ENCODE results near the gene SYNRG.
A peak's percentile ranks its signal among the peaks of the same experiment; 100 is the strongest.
"Not testable (repeated sequence)": the region's sequence is repeated elsewhere in the genome, so short reads cannot be mapped to it uniquely, and the experiment has no call there.

SYNRG gene, protein sequence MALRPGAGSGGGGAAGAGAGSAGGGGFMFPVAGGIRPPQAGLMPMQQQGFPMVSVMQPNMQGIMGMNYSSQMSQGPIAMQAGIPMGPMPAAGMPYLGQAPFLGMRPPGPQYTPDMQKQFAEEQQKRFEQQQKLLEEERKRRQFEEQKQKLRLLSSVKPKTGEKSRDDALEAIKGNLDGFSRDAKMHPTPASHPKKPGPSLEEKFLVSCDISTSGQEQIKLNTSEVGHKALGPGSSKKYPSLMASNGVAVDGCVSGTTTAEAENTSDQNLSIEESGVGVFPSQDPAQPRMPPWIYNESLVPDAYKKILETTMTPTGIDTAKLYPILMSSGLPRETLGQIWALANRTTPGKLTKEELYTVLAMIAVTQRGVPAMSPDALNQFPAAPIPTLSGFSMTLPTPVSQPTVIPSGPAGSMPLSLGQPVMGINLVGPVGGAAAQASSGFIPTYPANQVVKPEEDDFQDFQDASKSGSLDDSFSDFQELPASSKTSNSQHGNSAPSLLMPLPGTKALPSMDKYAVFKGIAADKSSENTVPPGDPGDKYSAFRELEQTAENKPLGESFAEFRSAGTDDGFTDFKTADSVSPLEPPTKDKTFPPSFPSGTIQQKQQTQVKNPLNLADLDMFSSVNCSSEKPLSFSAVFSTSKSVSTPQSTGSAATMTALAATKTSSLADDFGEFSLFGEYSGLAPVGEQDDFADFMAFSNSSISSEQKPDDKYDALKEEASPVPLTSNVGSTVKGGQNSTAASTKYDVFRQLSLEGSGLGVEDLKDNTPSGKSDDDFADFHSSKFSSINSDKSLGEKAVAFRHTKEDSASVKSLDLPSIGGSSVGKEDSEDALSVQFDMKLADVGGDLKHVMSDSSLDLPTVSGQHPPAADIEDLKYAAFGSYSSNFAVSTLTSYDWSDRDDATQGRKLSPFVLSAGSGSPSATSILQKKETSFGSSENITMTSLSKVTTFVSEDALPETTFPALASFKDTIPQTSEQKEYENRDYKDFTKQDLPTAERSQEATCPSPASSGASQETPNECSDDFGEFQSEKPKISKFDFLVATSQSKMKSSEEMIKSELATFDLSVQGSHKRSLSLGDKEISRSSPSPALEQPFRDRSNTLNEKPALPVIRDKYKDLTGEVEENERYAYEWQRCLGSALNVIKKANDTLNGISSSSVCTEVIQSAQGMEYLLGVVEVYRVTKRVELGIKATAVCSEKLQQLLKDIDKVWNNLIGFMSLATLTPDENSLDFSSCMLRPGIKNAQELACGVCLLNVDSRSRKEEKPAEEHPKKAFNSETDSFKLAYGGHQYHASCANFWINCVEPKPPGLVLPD (N-terminal part only)

DNA sequence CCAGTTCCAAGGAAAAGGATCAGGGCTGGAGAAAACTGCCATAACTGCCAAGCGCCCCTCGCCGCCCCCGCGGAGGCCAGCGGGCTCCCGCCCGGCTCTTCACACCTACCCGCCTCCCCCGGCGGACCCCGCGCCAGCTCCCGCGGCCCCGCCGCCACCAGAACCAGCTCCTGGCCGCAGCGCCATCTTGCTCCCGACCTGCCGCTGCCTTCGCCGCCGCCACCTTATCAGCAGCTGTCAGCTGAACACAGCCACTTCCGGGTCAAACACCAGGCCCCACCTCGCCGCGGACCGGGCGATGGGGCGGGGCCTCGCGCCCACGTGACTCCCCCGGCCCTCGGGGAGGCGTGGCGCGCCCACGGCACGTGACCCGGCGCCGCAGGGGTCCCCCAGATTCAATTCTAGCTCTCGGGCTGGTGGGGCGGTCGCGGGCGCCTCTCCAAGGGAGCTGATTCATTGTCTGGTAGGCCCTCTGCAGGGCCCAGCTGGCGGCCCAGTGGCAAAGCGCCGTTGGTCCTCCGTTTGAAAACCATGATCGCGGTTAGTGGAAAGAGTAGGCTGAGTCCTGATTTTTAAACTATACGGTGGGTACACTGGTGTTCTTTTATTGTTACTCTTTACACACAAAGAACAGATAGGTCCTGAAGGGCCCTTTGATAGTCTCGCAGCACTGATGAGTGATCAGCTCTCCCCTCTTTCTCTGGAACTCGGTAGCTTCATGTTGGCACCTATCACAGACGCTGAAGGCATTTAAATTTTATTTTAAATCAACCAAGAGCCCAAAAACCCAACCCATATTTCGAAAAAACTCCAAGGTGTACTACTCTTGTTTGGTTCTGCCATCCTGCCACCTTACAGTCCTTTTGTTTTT lies at the start of gene SYNRG:
Gene SYNRG, minus strand, starts transcription at position 249 of the 871 bp plus-strand sequence. Its CDS starts 63 bp downstream, at position 186.
- DNase-seq, result peak; percentile 98

DNA sequence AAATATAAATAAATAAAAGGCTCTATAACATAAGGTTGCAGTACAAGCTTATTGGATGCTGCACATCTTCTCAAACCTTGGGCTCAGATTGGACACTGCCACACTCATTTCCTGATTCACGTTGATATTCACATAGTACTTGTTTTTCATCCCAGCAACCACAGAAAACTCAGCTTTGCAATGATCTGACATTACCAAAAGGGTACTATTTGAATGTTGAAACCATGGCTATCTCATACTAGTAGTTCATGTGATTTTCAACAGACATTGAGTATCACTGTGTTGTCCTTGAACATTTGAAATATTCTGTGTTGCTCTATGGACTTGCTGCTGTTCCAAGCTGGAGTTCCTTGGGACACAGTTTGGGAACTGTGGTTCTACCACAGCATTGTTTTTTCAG lies 48.0 kb upstream of the SYNRG start:
- no peak for DNase-seq

DNA sequence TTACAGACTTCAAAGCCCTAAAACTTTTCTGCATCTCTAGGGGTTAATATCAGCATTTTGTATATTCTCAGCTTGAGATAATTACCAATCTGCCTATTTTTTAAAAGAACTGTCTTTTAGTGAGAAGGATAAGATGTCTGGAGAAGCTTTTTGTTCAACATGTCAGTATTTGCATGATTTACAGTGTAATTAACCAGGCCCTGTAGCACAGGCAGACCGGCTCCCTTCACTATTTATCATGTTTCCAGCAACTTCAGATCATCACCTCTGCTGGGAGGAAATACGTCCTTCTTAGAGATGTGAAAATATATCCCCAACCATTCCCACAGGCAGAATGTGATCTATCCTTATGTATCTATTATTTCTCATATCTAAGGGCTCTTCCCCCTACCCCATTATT lies 42.6 kb upstream of the SYNRG start:
- DNase-seq, result no peak

DNA sequence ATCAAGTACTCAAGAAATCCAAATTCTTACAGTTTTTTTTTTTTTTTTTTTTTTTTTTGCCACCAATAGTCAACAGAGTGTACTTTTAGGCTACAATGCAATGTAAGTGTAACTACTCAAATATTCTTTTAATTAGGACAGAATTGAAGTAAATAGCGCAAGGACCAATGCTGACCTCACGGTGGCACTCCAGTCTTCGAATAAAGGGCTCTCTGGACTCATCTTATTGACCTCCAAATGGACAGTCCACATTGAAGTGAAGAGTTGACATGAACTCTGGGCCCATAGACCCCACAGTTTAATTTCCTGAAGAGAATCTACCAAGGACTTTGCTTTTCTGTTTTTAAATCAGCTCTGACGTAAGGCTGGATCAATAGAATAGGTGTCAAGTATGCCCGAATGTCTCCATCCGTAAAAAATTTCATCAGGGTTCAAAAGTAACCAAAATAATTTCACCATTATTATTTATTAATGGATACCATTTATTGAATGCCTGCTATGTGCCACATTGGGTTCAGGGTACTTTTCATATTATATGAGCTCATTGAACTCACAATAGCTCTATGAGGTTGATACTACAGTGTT lies 41.3 kb upstream of the SYNRG start:
- DNase-seq, result no peak

DNA sequence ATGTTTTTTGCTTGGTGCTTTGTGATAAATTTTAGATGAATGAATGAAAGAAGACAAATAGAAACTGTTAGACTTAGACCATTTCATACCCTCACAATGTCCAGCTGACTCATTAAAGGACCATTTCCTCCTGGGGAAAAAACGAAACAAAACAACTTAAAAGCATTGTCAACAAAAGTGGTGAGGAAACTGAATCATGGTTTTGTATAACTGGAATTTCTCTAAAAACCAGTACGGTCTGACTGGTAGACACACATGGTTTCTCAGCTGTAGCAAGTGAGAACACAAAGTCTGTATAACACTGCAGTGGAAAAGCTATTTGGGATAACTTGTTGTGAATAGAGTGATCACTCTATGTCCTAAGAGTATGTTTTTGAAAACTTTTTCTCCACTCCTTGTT lies 39.3 kb upstream of the SYNRG start:
- DNase-seq, result no peak

DNA sequence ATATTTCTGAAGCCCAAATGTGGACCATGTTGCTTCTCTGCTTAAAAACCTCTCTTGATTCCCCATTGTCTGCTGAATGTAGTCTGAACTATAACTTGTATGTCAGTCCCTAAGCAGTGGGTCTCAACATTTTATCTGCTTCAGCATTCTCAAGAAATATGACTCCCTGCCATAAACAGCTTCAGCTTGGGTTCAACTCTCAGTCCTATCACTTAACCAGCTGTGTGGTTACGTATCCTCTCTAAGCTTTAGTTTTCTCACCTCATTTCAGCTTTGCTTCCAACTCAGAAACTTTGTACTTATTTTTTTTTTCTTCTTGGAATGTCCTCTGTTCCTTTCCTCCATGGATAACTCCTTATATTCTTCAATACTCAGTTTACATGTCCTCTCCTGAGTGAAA lies 38.6 kb upstream of the SYNRG start:
- DNase-seq, result no peak

DNA sequence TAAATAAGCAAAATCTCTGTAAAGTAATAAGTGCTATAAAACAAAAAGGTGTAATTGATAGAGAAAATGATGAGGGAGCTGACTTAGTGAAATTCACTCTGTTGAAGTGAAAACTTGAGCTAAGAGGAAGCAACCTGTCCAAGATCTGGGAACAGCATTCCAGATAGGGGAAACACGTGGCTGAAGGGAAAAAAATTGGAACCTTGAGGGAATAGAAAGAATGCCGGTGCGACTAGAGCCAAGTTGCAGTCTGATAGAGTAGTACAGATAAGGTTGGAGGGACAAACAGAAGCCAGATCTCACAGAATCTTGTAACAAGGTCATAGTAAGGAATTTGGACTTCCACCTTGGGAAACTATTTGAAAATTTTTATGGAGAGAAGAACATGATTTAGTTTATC lies 34.7 kb upstream of the SYNRG start:
- DNase-seq, result no peak

DNA sequence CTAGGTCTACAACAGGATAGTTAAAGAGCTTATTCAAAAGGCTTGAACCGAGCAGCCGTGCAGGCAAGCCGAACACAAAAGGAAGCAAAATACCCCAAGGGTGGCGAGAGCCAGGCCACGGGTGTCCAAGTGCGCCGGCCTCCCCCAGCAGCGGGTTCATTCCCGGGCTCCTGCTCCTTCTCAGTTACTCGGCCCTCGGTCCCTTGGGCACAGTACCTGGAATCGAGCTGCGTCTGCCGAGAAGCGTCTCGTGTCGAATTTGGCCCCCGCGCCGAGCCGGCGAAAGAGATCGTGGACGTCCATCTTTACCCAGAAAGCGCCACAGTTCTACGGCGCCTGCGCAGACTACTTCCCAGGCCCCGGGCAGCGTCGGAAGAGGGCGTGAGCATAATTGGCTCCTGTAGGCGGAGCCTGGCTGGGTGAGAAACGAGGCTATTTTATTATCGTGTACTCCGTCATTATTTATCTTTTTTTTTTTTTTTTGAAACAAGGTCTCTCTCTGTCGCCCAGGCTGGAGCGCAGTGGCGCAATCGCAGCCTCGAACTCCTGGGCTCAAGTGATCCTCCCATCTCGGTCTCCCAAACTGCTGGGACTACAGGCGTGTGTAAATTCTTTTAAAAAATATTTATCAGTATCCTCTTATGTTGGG lies 34.0 kb upstream of the SYNRG start, which contains the start of gene DDX52:
Gene DDX52, minus strand, starts transcription at position 329 of the 649 bp plus-strand sequence. Its CDS starts 26 bp downstream, at position 303.
- DNase-seq, result peak; percentile 84

DNA sequence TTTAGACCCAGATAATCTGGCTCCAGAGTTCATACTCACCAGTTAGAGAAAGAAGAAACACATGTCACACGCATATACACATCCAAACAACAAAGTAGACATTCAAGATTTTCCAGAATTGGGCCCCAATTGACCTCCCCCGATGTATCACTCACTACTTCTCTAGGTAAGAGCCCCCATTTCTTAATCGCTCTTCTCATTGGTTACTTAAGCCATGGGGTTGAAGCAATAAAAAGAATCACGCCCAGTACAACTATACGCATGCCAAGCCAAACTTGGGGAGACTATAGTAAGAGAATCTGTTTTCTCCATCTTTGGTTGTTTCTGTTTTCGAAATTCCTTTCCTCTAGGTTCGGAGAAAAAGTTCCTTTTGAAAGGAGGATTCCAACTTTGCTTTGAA lies 33.5 kb upstream of the SYNRG start:
- no peak for DNase-seq

DNA sequence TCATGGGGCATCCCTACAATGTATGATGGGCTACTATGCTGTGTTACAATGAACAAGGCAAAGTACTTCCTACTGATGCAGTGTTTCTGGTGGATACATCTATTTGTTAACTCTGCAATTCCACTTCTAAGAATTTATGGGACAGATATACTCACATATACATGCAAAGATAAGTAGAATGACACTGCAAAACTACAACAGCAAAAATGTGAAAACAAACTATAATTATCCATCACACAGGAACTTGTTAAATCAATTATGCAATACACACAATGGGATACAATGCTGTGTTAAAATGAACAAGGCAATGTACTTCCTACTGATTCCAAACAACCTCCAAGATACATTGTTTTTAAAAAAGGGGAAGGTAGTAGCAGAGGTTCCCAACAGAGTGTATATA lies 30.8 kb upstream of the SYNRG start:
- no peak for DNase-seq

DNA sequence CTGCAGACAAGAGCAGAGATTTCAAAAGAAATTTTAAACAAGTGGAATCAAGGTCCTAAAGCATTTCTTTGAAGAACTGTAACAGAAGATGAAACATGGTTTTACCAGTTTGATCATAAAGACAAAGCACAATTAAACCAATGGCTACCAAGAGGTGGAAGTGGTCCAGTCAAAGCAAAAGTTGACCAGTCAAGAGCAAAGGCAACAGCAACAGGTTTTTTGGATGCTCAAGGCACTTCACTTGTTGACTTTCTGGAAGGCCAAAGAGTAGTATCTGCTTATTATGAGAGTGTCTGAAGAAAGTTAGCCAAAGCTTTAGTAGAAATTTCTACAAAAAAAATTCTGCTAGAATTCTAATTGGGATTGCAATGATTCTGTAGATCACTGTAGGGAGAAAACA lies 28.7 kb upstream of the SYNRG start:
- no peak for DNase-seq

DNA sequence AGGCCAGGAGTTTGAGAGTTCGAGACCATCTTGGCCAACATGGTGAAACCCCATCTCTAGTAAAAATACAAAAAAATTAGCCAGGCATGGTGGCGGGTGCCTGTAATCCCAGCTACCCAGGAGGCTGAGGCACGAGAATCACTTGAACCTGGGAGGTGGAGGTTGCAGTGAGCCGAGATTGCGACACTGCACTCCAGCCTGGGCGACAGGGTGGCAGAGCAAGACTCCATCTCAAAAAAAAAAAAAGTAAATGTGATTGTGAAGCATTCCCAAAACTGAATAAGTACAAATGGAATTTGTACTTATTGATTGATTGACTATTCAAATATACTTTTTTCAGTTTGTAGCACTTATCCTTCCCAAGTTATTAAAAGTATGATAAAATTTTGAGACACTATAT lies 7.2 kb upstream of the SYNRG start:
- DNase-seq, result not testable (repeated sequence)

DNA sequence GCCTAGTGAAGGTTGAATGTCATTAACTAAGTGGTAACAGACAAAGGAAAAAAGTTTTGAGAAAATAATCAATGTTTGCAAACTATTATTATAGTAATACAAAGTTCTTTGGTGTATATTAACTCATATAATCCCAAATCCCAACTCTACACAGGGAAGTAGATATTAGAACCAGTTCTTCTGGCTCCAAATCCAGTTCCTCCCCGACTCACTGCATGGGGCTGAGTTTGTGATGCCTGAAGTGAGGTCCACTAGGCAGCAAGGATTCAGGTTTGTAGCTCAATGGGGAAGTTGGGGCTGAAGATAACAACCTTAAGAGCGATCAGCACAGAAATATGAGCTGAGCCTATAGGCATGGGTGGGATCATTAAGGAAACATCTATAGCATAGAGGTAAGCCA lies 5.6 kb upstream of the SYNRG start:
- DNase-seq, result no peak

DNA sequence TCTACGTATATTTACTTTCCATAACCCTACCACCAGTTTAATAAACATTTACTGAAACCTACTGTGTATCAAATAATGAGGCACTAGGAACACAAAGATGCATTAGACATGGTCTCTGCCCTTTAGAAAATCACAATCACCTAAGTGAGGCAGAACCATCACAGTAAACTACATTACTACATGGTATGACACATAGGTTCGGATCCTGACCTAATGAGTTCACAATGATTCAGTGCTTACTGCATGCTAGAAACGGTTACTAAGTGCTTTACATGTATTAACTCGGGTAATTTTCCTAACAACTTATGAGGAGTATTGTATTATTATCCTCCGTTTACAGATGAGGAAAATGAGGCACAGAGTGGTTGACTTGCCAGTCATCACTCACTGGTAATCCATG lies 5.2 kb upstream of the SYNRG start:
- no peak for DNase-seq

DNA sequence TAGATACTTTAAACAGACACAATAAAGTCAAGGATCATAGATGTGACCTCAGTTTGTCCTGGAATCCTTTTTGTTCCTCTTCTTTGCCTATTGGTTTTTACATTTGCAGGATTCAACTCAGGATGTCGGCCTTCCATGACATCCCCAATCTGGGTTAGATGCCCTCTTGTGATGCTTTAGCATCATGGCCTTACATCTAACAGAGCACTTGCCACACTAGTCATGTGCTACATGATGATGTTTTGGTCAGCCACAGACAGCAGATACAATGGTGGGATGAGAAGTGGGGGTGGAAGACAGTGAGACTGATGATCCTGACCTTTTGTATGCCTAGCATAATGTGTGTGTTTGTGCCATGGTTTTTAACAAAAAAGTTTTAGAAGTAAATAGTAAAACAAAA lies 1.8 kb upstream of the SYNRG start:
- DNase-seq, result no peak

DNA sequence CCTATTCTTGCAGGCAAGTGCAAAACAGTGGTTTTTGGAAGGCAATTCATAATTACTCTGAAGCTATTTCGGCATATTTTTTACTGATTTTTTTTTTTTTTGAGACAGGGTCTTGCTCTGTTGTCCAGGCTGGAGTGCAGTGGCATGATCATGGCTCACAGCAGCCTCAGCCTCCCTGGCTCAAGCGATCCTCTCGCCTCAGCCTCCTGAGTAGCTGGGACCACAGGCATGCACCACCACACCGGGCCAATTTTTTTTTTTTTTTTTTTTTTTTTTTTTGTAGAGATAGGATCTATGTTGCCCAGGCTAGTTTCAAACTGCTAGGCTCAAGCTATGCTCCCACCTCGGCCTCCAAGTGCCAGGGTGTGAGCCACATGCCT lies 813 bp upstream of the SYNRG start:
- not testable (repeated sequence) for DNase-seq

DNA sequence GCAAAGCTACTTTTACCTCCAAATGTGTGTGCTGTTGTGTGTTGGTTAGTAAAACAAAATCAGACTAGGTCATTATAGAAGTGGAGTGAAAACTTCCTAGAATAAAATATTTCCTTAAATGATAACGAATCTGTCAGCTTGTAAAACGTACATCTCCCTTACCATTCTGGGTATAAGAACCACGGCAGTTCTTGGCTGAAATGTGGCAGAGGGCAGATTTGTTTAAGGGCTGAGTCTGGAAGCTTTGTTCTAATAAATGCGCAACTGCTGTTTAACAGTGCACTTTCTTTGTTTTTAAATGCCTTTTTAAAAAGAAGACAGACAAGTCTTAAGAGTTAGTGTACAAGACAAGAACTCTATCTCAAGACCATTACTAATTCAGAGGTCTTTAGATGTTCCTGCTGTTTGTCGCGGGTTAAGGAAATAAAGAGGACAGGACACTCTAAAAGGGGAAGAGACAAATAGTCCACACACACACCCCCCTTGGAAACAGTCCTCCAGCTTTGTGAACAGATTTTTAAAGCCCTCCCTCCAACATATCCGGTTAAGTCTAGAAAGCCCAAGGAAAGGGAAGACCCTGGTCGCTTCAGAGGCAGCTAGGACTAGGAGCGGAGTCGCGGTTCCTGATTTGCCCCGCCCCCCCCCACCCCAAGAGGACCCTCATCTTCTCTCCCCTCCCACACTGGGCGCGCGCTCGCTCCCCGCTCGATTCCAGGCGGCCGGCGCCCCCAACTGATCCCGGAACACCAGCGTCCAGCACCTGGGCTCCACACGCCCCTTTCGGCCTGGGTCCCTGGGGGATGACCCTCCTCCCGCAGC lies 658 bp downstream of the SYNRG start:
- no peak for DNase-seq

DNA sequence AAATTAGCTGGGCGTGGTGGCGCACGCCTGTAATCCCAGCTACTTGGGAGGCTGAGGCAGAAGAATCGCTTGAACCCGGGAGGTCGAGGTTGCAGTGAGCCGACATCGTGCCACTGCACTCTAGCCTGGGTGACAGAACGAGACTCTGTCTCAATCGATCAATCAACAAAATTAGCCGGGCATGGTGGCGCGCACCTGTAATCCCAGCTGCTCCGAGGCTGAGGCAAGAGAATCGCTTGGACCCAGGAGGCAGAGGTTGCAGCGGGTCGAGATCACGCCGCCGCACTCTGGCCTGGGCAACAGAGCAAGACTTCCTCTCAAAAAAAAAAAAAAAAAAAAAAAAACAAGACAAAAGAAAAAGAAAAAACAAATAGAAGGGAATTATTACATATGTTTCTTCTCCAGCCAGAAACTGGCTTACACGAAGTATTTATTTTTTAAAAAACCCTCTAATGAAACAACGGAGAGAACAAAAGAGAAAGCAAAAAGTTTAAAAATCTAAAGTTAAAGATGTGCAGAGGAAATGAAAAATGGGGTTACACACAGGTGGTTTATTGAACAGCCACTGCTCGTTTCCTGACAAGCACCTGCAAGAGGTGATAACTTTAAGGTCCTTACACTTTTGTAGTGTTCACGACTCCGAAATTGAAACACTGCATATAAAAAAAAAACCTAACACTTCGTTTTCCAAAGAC lies 1.4 kb downstream of the SYNRG start:
- peak; percentile 33 for DNase-seq

DNA sequence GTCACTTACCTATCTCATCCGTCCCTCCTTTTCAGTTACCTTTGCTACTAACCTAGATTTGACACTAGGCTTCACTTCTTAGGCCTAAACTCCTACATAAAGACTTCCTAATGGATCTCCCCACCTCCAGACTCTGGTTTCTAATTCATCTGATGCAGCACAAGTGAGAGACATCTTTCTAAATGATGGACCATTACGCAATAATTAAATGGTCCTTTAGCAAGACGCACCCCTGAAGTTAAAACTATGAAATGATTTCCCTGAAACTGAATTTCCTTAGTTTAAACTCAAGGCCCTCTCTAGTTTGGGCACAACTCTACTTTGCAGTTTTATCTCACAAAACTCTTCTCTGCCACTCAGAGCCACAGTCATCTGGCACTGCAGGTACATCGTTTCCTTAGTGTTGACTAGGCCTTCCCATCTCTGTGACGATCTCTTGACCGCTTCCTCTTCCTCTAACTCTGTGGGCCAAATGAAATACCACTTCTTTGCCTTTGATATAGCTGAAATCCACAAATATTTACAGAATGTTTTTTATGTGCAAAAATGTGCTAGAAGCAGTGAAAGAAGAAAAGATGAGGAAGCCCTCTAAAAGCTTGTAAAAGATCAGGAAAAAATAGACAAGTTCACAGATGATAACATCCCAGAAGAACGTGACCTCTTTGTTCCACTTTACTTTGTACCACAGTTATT lies 3.3 kb downstream of the SYNRG start:
- no peak for DNase-seq

All from activated T-cell treated with anti-CD3 and anti-CD28 coated beads, Interleukin-2, amount 50 U/mL, for 1 hour (primary cell).